H9 (cell line): ENCODE data around the gene NDUFA11. TPM values are rescaled to one million over a fixed set of nuclear protein-coding genes. Genes with fewer than 3 reads are reported as not detected.
A peak's percentile ranks its signal among the peaks of the same experiment; 100 is the strongest.

Source experiments
- DNase-seq: peaks from one replicate; pipeline ENCODE4 v3.0.0-alpha.2; 2017
- H2AFZ ChIP-seq: one replicate; pipeline ENCODE4 v1.6.1; 2013; ENCODE audit warnings: mild to moderate bottlenecking, low read length, control low read depth, moderate library complexity
- H2AK5ac ChIP-seq: 2 replicates; pipeline ENCODE4 v1.6.1; 2013; ENCODE audit warnings: low read length, control low read depth, mixed read lengths; ENCODE audit not compliant: insufficient read length
- H2BK120ac ChIP-seq: one replicate; pipeline ENCODE4 v1.6.1; 2013; ENCODE audit warnings: low read depth, mild to moderate bottlenecking, low read length, control low read depth, inconsistent platforms; ENCODE audit not compliant: poor library complexity, severe bottlenecking
- H2BK12ac ChIP-seq: 2 replicates; pipeline ENCODE4 v1.6.1; 2013; ENCODE audit warnings: low read length, control low read depth, mixed read lengths, low read depth; ENCODE audit not compliant: insufficient read length
- H2BK15ac ChIP-seq: 2 replicates; pipeline ENCODE4 v1.6.1; 2013; ENCODE audit warnings: low read depth, low read length, control low read depth
- H2BK20ac ChIP-seq: one replicate; pipeline ENCODE4 v1.6.1; 2013; ENCODE audit warnings: low read depth, mild to moderate bottlenecking, low read length, control low read depth, inconsistent platforms; ENCODE audit not compliant: poor library complexity, severe bottlenecking
- H2BK5ac ChIP-seq: 2 replicates; pipeline ENCODE4 v1.6.1; 2013; ENCODE audit warnings: low read length, control low read depth, mixed read lengths; ENCODE audit not compliant: insufficient read length
- H3K14ac ChIP-seq: 2 replicates; pipeline ENCODE4 v1.6.1; 2013; ENCODE audit warnings: low read length, control low read depth; ENCODE audit not compliant: insufficient read depth
- H3K18ac ChIP-seq: 2 replicates; pipeline ENCODE4 v1.6.1; 2013; ENCODE audit warnings: low read depth, mild to moderate bottlenecking, mixed read lengths, low read length, control low read depth; ENCODE audit not compliant: insufficient read length
- H3K23ac ChIP-seq: 2 replicates; pipeline ENCODE4 v1.6.1; 2013; ENCODE audit warnings: low read length, control low read depth, mixed read lengths, low read depth; ENCODE audit not compliant: insufficient read length
- H3K23me2 ChIP-seq: 2 replicates; pipeline ENCODE4 v1.6.1; 2013; ENCODE audit warnings: low read depth, mild to moderate bottlenecking, mixed read lengths, low read length, control low read depth; ENCODE audit not compliant: insufficient read length, poor library complexity, severe bottlenecking
- H3K27ac ChIP-seq: 2 replicates; pipeline ENCODE4 v1.5.1; 2013; ENCODE audit warnings: low read length, control low read depth, mixed read lengths, low read depth; ENCODE audit not compliant: insufficient read length
- H3K27me3 ChIP-seq: 2 replicates; pipeline ENCODE4 v1.6.1; 2013; ENCODE audit warnings: low read length, control low read depth, inconsistent platforms; ENCODE audit not compliant: insufficient read depth
- H3K4ac ChIP-seq: 2 replicates; pipeline ENCODE4 v1.6.1; 2013; ENCODE audit warnings: low read depth, mild to moderate bottlenecking, control low read depth, inconsistent platforms, low read length, moderate library complexity
- H3K4me1 ChIP-seq: 2 replicates; pipeline ENCODE4 v1.6.1; 2013; ENCODE audit warnings: low read length, control low read depth, inconsistent platforms; ENCODE audit not compliant: insufficient read depth
- H3K4me2 ChIP-seq: 2 replicates; pipeline ENCODE4 v1.6.1; 2013; ENCODE audit warnings: low read length, control low read depth, mixed read lengths; ENCODE audit not compliant: insufficient read length, insufficient read depth
- H3K56ac ChIP-seq: 2 replicates; pipeline ENCODE4 v1.6.1; 2013; ENCODE audit warnings: low read depth, mild to moderate bottlenecking, mixed read lengths, low read length, control low read depth; ENCODE audit not compliant: insufficient read length
- H3K79me1 ChIP-seq: 2 replicates; pipeline ENCODE4 v1.6.1; 2013; ENCODE audit warnings: low read depth, mild to moderate bottlenecking, moderate library complexity, low read length, control low read depth, inconsistent platforms; ENCODE audit not compliant: insufficient read depth, poor library complexity, severe bottlenecking
- H3K79me2 ChIP-seq: 2 replicates; pipeline ENCODE4 v1.6.1; 2013; ENCODE audit warnings: low read length, control low read depth, inconsistent platforms; ENCODE audit not compliant: insufficient read depth
- H3K9ac ChIP-seq: 2 replicates; pipeline ENCODE4 v1.6.1; 2013; ENCODE audit warnings: low read length, control low read depth, mixed read lengths; ENCODE audit not compliant: insufficient read length; ENCODE audit errors: extremely low read depth
- H3K9me3 ChIP-seq: one replicate; pipeline ENCODE4 v1.6.1; 2013; ENCODE audit warnings: low read depth, low read length, inconsistent platforms; ENCODE audit not compliant: control insufficient read depth
- H3T11ph ChIP-seq: one replicate; pipeline ENCODE4 v1.6.1; 2013; ENCODE audit warnings: mild to moderate bottlenecking, low read length, control low read depth, inconsistent platforms
- H4K20me1 ChIP-seq: one replicate; pipeline ENCODE4 v1.6.1; 2013; ENCODE audit not compliant: control insufficient read depth, insufficient read length, insufficient read depth
- H4K5ac ChIP-seq: 2 replicates; pipeline ENCODE4 v1.6.1; 2013; ENCODE audit warnings: low read depth, mild to moderate bottlenecking, mixed read lengths, low read length, control low read depth; ENCODE audit not compliant: insufficient read length
- H4K8ac ChIP-seq: replicated peaks from 2 replicates; pipeline ENCODE4 v1.6.1; 2013; ENCODE audit warnings: low read length, control low read depth, mixed read lengths, low read depth; ENCODE audit not compliant: insufficient read length
- H4K91ac ChIP-seq: 2 replicates; pipeline ENCODE4 v1.6.1; 2013; ENCODE audit warnings: low read depth, mild to moderate bottlenecking, moderate library complexity, mixed read lengths, low read length, control low read depth; ENCODE audit not compliant: insufficient read length
- H3K27ac Mint-ChIP-seq, 3 experiments: 2 replicates in 2 of 3; 3 replicates in 1 of 3; pipeline ENCODE4 v1.8.0; 2020 to 2021; ENCODE audit warnings: mixed read lengths in 3 of 3, mild to moderate bottlenecking in 1 of 3, moderate library complexity in 1 of 3
- H3K27me3 Mint-ChIP-seq: 2 replicates; pipeline ENCODE4 v1.8.0; 2021; ENCODE audit warnings: low read depth, mild to moderate bottlenecking, moderate library complexity, mixed read lengths
- H3K36me3 Mint-ChIP-seq, 3 experiments: 2 replicates in 2 of 3; 3 replicates in 1 of 3; pipeline ENCODE4 v1.8.0; 2020 to 2021; ENCODE audit warnings: low read depth in 3 of 3, mixed read lengths in 3 of 3; ENCODE audit not compliant: insufficient read depth in 1 of 3
- H3K4me1 Mint-ChIP-seq, 2 experiments: 2 replicates each; pipeline ENCODE4 v1.8.0; 2020; ENCODE audit warnings: mixed read lengths in 2 of 2
- H3K4me3 Mint-ChIP-seq, 2 experiments: 2 replicates in 1 of 2; 3 replicates in 1 of 2; pipeline ENCODE4 v1.8.0; 2020 to 2021; ENCODE audit warnings: mild to moderate bottlenecking in 2 of 2, mixed read lengths in 2 of 2, moderate library complexity in 1 of 2
- H3K9me3 Mint-ChIP-seq, 2 experiments: 2 replicates in 1 of 2; 3 replicates in 1 of 2; pipeline ENCODE4 v1.8.0; 2020; ENCODE audit warnings: mild to moderate bottlenecking in 2 of 2, mixed read lengths in 2 of 2, moderate library complexity in 1 of 2
- WGBS: extraction: QIAGEN DNeasy Blood & Tissue Kit; methylation state at CpG from one replicate; pipeline ENCODE4 v1.1.7; 2013; ENCODE audit warnings: missing lambda C conversion rate, low lambda C conversion rate, mixed read lengths; ENCODE audit not compliant: insufficient read length; ENCODE audit errors: extremely low coverage; 5-methylcytosine and 5-hydroxymethylcytosine counted together
- total RNA-seq: library from RNA; stranded (reverse); gene quantifications from 2 replicates; pipeline ENCODE4 v1.2.1, GENCODE V29; 2021
- TF ChIP-seq, protein P1 (sequence below): fragments of 200-600 bp; sonication (generic); conservative IDR thresholded peaks from 3 replicates; pipeline ENCODE4 v1.8.0; 2021; ENCODE audit warnings: antibody characterized with exemption, mild to moderate bottlenecking

NDUFA11 gene
- total RNA-seq, 1 experiment from 2014 or later, result 282 TPM

DNA sequence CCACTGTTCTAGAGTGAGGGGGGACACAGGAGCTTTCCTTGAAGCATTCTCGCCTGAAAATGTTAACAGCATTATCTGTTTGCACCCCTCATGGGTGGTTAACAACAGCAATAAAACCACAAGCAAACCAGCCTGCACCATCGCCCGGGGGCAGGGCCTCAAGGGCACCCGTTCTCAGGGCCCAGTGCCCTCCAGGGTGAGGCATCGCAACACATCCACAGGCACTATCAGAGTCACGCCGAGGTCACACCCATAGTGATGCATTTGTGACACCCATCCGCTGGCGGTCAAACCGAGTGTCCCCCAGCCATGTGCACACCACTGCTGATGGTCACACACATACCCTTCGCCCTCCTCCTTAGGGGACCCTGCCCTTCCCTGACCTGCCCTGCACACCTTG is 37.8 kb downstream of the NDUFA11 start:
- Histone ChIP-seq H3K79me1 (no peaks in the 10 kb centered on the region), H3K4me1 (no peaks in the 10 kb centered on the region), H3K23me2 (no peaks in the 10 kb centered on the region), H3K4me2 (no peak overlapping the region), H3K14ac (no peak overlapping the region), H3K23ac (no peak overlapping the region), H3K56ac (no peak overlapping the region), H3K9me3 (no peaks in the 10 kb centered on the region), H3K27ac (no peak overlapping the region), H3K4ac (no peak overlapping the region), H3K18ac (no peak overlapping the region), H4K5ac (no peak overlapping the region), H4K20me1 (no peaks in the 10 kb centered on the region), H2AFZ (no peak overlapping the region), H3T11ph (no peak overlapping the region), H3K79me2 (no peaks in the 10 kb centered on the region), H2BK20ac (no peak overlapping the region), H2BK12ac (no peak overlapping the region), H3K27me3 (no peaks in the 10 kb centered on the region), H2BK15ac (no peak overlapping the region), H2BK120ac (no peak overlapping the region), H4K8ac (no peak overlapping the region), H4K91ac (no peak overlapping the region), H2AK5ac (no peak overlapping the region), H2BK5ac (no peak overlapping the region), H3K9ac (no peak overlapping the region)
- Mint-ChIP-seq H3K36me3 (no peaks in the 10 kb centered on the region), H3K4me1 (no peaks in the 10 kb centered on the region; a peak in 1 of 4 replicates), H3K27me3 (peaks cover 27% of the 10 kb centered on the region), H3K4me3 (no peak overlapping the region), H3K27ac (peak overlapping the region in 1 of 3 experiments; percentile 95; a peak in 1 of 7 replicates), H3K9me3 (no peaks in the 10 kb centered on the region)
- no CpG with 5 or more reads among the region's 11 CpGs for WGBS
- TF ChIP-seq, protein P1, sequence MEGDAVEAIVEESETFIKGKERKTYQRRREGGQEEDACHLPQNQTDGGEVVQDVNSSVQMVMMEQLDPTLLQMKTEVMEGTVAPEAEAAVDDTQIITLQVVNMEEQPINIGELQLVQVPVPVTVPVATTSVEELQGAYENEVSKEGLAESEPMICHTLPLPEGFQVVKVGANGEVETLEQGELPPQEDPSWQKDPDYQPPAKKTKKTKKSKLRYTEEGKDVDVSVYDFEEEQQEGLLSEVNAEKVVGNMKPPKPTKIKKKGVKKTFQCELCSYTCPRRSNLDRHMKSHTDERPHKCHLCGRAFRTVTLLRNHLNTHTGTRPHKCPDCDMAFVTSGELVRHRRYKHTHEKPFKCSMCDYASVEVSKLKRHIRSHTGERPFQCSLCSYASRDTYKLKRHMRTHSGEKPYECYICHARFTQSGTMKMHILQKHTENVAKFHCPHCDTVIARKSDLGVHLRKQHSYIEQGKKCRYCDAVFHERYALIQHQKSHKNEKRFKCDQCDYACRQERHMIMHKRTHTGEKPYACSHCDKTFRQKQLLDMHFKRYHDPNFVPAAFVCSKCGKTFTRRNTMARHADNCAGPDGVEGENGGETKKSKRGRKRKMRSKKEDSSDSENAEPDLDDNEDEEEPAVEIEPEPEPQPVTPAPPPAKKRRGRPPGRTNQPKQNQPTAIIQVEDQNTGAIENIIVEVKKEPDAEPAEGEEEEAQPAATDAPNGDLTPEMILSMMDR, result no peak
- no peak for DNase-seq
